DMS153 treated with DMSO at 0.1 percent for 48 hours (cell line): ENCODE measurements around the gene P3H1.

ENCODE experiments used
- DNase-seq: peaks from one replicate; lab custom pipeline; 2025; ENCODE audit not compliant: unreplicated experiment; lab: John Stamatoyannopoulos, UW

The P3H1 gene

GRCh38 chr1:42745851-42746250 lies 21.0 kb downstream of the P3H1 start:
- DNase-seq, result no peak

DNA sequence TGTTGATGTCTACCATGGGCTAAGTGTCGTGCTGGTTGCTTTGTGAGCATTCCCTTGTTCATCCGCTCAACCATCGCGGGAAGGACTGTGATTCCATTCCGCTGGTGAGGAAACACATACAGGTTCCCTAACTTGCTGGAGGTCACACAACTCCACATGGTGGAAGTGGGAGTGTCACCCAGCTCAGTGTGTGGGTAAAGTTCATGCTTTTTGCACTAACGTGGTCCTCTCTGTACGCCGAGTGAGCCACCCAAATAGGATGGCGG lies 22.7 kb downstream of the P3H1 start:
- DNase-seq, result no peak

DNA sequence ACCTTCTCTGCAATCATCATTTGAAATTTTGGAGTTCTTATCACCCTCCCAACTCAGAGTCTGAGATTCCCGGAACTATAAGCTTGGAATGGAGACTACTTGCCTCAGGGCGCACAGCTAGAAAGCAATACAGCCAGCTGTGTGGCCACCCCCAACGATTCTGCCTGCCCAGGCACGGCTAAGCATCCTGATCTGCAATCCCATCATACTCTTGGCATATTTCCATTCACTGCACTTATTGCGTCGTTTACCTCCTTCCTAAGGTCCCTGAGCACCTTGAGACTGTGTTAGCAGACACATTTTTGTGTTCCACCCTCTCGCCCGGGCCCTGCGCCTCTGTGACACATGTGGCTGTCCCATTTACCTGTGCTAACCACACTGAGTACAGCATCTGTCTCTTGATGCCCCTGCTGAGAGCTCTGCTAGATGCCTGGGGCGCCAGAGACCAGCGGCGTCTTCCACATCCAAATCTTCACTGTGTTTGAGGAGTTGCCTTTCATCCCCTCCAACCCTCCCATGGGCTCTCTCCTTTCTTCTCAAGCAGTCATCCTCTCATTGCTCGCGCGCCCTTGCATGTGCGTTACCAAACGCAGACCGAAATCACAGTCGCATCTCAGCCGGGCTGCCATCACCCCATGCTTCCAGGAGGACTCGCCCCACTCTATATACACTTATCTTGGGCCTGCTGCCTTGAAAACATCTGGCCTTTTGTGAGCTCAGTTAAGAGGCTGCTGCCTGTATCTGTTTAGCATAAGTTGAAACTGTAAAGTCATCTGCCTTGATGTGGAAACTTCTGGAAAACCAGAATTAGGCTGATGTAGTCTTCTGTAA lies 23.3 kb downstream of the P3H1 start:
- no peak for DNase-seq

DNA sequence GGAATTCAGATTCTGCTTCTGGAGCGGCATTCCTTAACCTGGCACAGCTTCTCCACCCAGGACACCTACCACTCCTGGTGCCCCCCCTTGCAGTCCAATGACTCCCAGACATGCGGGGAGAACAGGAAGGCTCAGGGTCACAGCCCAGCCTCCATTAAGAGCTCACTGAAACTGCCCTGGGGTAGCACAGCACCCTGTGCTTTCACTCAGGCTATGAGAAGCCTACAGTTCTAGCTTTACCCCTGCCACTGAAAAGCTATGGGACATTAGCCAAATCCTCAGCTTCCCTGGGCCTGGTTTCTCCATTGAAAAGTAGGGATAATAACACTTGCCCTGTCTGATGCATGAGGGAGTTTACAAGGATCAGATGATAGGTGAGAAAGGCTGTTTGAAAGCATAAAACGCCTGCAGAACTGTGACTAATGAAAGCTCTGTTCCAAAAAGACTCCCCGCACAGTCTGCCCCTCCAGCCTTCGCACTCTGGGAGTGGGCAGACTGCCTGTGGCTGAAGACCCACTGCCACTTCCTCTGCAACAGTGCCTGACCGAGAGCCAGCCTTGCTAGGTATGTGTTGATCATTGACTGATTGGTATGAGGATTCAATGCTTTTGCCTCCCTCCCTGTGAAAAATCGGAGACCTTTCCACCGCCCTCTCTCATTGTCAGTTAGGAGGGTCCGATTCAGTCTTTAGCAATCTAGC lies 24.1 kb downstream of the P3H1 start:
- DNase-seq, result no peak

- no peak for DNase-seq
These were observed 24.7 kb downstream of the P3H1 start for GRCh38 chr1:42742141-42742540.

DNA sequence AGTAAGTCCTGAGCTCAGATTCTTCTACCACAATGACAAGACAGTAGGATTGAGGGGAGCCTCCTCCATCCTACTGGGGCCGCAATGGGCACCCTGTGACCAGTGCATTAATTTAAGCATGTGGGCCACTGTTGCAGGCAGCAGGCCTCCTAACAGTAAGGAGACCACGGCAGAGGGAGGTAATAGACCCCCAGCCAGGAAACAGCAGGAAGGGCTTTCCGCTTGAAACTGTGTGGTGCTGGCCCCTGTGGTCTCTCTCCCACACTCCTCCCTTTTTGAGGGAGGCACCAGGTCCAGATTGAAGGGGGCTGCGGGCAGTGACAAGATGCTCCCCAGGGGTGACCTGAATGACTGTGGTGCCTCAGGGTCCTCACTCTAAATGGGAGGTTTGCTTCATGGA lies 25.1 kb downstream of the P3H1 start:
- DNase-seq, result no peak

DNA sequence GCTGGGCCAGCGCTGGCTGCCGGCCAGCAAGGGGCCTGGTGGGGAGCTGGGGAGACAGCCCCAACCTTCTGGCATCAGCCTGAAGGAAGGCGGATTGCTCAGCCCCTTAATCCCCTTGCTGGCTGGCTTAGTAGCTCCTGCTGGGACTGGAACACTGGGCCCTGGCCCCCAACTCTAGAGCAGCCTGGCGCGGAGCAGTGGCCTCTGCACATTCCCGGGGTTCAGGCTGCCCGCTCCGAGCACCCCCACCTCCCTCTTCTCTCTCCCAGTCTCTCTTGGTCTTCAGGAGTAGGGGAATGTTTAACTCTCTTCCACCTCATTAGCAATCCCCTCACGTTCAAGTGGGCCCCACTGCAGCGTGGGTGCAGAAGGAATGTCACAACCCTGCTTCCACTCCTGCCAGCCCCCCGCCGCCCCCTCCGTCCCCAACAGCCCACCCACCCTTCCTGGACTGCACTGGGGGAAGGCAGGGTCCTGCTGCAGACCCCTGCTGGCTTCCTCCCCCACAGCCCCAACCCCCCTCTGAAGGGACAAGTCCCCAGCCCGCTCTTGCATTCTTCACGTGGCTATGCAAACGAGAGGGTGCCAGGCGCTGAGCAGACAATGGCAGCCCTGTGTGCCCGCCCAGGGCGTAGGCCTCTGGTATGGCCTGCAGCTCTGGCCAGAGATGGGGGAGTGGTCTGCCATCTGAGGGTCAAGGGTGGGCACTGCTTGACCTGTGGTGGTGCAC lies 25.8 kb downstream of the P3H1 start:
- DNase-seq, result no peak

- no peak for DNase-seq
These were observed 26.8 kb downstream of the P3H1 start, which contains the start of gene CLDN19 for GRCh38 chr1:42739753-42740700. Gene CLDN19 (minus strand): TSS chr1:42740236. CDS start chr1:42740063, 173 bp downstream.

DNA sequence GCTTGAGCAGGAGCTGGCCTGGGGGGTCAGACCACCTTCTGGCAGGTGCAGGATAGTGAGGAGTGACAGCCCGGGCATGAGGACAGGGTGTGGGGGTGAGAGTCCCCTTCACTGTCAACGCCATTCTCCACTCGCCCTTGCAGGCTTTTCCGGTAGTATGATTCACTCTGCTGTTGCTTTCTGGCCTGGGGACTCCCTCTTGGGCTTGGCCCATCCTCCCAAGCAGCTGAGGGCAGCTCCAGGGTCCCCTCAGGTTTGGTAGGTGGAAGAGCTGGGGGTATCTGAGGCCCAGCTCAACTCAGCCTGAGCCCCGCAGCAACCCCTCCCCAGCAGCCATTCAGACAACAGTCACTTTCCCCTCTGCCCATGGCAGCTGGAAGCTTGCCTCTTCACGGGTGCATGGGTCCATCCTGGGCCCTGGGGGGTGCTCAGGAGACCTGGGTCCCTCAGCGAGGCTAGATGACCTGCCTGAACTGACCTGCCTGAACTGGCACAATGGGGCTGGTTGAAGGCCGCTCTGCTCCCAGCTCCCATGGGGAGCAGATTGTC lies 28.1 kb downstream of the P3H1 start:
- DNase-seq, result no peak

- DNase-seq, result no peak
These were observed 28.7 kb downstream of the P3H1 start for GRCh38 chr1:42737986-42738677.

- peak; percentile 19 for DNase-seq
These were observed 29.6 kb downstream of the P3H1 start for GRCh38 chr1:42737257-42737656.

- no peak for DNase-seq
These were observed 30.1 kb downstream of the P3H1 start for GRCh38 chr1:42736571-42737200.

GRCh38 chr1:42736152-42736551 lies 30.7 kb downstream of the P3H1 start:
- DNase-seq, result no peak

- DNase-seq, result no peak
These were observed 31.2 kb downstream of the P3H1 start for GRCh38 chr1:42735477-42736105.

GRCh38 chr1:42735056-42735455 lies 31.8 kb downstream of the P3H1 start:
- DNase-seq, result no peak

DNA sequence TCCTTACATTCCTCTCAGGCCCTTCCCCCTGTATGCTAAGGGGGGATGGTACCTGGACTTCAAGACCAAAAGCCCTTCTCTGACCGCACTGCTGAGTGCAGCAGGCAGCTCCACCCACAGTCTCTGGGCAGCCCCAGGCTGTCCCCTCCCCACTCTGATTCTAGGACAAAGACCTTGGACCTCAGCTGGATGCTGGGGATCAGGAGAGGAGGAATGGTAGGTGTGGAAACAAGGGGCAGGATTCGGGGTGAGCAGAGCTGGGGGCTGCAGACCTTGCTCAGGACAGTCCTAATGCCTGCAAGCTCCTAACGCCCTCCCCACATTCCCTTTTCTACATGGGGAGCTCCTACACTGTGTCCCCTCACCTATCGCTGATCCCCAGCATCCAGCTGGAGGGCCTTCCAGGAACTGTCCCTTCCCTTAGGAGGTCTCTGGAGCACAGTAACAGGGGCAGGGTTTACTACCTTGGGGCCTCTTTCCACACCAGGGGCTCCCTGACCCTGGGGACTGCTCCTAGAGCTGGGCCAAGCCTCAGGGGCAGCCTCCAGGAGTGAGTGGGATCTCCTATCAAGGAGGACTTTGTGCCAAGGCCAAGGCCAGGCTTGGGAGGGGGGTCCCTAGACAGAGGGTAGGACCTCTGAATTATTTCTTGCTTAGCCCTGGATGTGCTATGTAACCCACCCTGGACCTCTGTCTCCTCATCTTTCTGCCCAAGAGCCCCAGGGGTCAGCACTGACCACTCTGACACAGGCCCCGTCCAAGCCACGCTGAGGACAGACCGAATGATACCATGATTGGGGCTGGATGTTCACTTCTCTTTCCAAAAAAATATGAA lies 32.4 kb downstream of the P3H1 start:
- no peak for DNase-seq

GRCh38 chr1:42733415-42734200 lies 33.2 kb downstream of the P3H1 start:
- no peak for DNase-seq
